Activated CD8-positive, alpha-beta T cell treated with anti-CD3 and anti-CD28 coated beads for 36 hours (primary cell): Measurements from ENCODE around the gene SDHAF1. TPM values are rescaled to one million over a fixed set of nuclear protein-coding genes. Genes with fewer than 3 reads are reported as not detected.

Experiments used
- ATAC-seq: fragments of 200-7000 bp; cut with Tn5 transposase; one replicate; pipeline ENCODE4 v1.10.0; 2021; ENCODE audit warnings: mild to moderate bottlenecking, moderate library complexity
- CTCF ChIA-PET: fragments of 350-600 bp; sonication (Branson Sonifier 250); formaldehyde crosslinking; loops from one replicate; lab custom pipeline; 2021; ENCODE audit warnings: antibody characterized with exemption; lab: Charles Lee
- POLR2A ChIA-PET: fragments of 350-600 bp; sonication (Branson Sonifier 250); formaldehyde crosslinking; loops from one replicate; lab custom pipeline; 2021; ENCODE audit warnings: antibody characterized with exemption; lab: Charles Lee
- DNase-seq: peaks from one replicate; pipeline ENCODE4 v3.0.0-alpha.2; 2020
- H3K27ac Mint-ChIP-seq: one replicate; pipeline ENCODE4 v1.8.0; 2021; ENCODE audit warnings: mild to moderate bottlenecking, mixed read lengths
- H3K27me3 Mint-ChIP-seq: one replicate; pipeline ENCODE4 v1.8.0; 2021; ENCODE audit warnings: mixed read lengths
- H3K36me3 Mint-ChIP-seq: one replicate; pipeline ENCODE4 v1.8.0; 2021; ENCODE audit warnings: low read depth, mixed read lengths
- H3K4me1 Mint-ChIP-seq: one replicate; pipeline ENCODE4 v1.8.0; 2021; ENCODE audit warnings: low read depth, mixed read lengths
- H3K4me3 Mint-ChIP-seq: one replicate; pipeline ENCODE4 v1.8.0; 2021; ENCODE audit warnings: mild to moderate bottlenecking, moderate library complexity, mixed read lengths
- H3K9me3 Mint-ChIP-seq: one replicate; pipeline ENCODE4 v1.8.0; 2021; ENCODE audit warnings: mixed read lengths
- intact Hi-C: fragments of 100-400 bp; cut with micrococcal nuclease; formaldehyde crosslinking; loops from one replicate; pipeline ENCODE4 v1.10.0; 2022
- total RNA-seq, 2 experiments: library from RNA; stranded (reverse); gene quantifications; one replicate each; pipeline ENCODE4 v1.2.3, GENCODE V29; 2021
- TF ChIP-seq, protein P1 (sequence below): fragments of 200-600 bp; IDR thresholded peaks from one replicate; pipeline ENCODE4 v1.8.0; 2022; ENCODE audit warnings: antibody characterized with exemption, mild to moderate bottlenecking

The SDHAF1 gene
- total RNA-seq, 2 experiments from 2014 or later = 22.8 to 24.7 TPM

DNA sequence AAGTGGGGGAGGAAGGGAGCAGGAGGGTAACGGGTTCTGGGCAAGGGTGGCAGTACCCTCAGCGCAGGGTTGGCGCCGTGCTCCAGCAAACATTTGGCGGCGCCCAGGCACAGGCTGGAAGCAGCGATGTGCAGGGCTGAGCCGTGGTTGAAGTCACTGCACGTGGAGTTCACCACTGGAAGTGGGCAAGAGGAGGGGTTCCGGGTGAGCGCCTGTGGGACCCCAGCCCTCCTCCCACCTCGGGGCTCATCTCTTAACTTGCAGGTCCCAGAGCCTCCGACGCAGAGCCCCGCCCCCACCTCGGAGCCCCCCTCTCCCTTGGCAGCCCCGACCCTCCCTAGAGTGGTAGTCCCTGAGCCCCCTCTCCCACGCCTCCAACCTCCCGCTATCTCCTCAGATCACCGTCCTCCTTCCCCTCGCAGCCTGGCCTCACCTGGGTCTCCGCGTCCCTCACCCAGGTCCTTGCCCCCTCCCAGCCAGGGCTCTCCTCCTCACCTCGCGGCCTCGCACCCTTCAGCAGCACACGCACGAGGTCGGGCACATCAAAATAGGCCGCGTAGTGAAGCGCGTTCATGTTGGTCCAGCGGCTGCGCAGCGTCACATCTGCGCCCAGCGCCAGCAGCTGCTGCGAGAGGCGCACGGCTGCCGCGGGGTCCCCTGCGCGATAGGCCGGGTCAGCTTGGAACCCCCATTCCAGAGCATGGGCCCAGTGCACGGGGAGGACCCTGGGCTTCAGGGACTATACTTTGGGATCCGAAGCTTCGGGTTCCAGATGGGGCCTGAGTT lies 31.3 kb downstream of the SDHAF1 start:
- H3K36me3 Mint-ChIP-seq = peaks cover 17% of the 10 kb centered on the region
- DNase-seq (no peak), ATAC-seq (no peak)
- H3K27ac Mint-ChIP-seq = no peak overlapping the region
- no peaks in the 10 kb centered on the region for H3K9me3 Mint-ChIP-seq
- POLR2A ChIA-PET = no interaction called here
- TF ChIP-seq, protein P1, sequence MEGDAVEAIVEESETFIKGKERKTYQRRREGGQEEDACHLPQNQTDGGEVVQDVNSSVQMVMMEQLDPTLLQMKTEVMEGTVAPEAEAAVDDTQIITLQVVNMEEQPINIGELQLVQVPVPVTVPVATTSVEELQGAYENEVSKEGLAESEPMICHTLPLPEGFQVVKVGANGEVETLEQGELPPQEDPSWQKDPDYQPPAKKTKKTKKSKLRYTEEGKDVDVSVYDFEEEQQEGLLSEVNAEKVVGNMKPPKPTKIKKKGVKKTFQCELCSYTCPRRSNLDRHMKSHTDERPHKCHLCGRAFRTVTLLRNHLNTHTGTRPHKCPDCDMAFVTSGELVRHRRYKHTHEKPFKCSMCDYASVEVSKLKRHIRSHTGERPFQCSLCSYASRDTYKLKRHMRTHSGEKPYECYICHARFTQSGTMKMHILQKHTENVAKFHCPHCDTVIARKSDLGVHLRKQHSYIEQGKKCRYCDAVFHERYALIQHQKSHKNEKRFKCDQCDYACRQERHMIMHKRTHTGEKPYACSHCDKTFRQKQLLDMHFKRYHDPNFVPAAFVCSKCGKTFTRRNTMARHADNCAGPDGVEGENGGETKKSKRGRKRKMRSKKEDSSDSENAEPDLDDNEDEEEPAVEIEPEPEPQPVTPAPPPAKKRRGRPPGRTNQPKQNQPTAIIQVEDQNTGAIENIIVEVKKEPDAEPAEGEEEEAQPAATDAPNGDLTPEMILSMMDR = no peak
- no peaks in the 10 kb centered on the region for H3K27me3 Mint-ChIP-seq
- H3K4me1 Mint-ChIP-seq = no peaks in the 10 kb centered on the region
- CTCF ChIA-PET = interaction anchor here (1.1 kb wide), 1 partner anchor 11 kb away, joined by 3 read pairs; no protein-coding TSS in a partner anchor
- intact Hi-C loops = no loop called here
- no peak overlapping the region for H3K4me3 Mint-ChIP-seq

DNA sequence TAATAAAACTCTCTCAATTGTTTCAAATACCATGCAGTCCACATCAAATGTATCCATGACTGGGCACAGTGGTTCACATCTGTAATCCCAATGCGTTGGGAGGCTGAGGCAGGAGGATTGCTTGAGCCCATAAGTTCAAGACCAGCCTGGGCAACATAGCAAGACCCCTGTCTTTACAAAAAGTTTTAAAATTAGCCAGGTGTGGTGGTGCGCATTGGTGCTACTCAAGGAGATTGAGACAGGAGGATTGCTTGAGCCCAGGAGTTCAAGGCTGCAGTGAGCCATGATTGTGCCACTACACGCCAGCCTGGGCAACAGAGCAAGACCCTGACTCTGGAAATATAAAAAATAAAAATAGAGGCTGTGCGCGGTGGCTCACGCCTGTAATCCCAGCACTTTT lies 32.7 kb downstream of the SDHAF1 start:
- no peak for ATAC-seq
- Mint-ChIP-seq H3K27ac (no peak overlapping the region), H3K36me3 (peaks cover 12% of the 10 kb centered on the region), H3K9me3 (no peaks in the 10 kb centered on the region), H3K4me1 (peaks cover 3% of the 10 kb centered on the region), H3K27me3 (peaks cover 2% of the 10 kb centered on the region), H3K4me3 (no peak overlapping the region)
- POLR2A ChIA-PET = no interaction called here
- TF ChIP-seq, protein P1 = no peak
- CTCF ChIA-PET = interaction anchor here (1.1 kb wide), 1 partner anchor 9 kb away, joined by 3 read pairs; no protein-coding TSS in a partner anchor
- intact Hi-C loops = no loop called here
- DNase-seq = no peak

DNA sequence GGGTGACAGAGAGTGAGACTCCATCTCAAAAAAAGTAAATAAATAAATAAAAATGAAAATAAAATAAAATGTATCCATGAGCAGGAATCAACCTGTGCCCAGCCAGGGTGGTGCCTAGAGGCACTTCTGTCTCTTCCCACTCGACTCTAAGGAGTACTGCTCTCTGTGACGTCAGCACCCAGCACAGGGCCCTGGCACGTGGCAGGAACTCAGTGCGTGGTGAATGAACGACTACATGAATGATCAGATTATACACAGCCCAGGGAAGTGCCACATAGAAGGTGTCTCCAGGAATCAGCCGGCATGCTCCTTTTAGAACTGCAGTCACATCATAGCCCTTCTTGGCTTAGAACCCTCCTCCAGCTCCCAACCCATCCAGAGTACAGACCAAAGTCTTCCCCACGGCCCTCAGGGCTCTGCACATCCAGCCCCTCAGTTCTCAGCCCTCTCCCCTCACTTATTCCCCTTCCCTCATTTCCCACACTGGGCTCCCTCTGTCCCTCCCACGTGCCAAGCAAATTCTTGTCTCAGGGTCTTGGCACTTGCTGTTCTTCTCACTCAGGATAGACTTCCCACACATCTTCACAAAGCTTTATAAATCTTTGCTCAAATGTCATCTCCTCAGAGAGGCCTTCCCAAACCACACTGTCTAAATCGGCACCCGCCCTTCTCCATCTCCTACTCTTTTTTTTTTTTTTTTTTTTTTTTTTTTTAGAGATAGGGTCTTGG lies 33.5 kb downstream of the SDHAF1 start:
- Mint-ChIP-seq H3K4me3 (no peak overlapping the region), H3K27me3 (peaks cover 2% of the 10 kb centered on the region), H3K4me1 (peaks cover 4% of the 10 kb centered on the region), H3K9me3 (no peaks in the 10 kb centered on the region), H3K36me3 (peaks cover 7% of the 10 kb centered on the region), H3K27ac (no peak overlapping the region)
- TF ChIP-seq, protein P1 = no peak
- CTCF ChIA-PET = no interaction called here
- DNase-seq (no peak), ATAC-seq (no peak)
- POLR2A ChIA-PET = interaction anchor here (1.0 kb wide), 1 partner anchor 12 kb away, joined by 3 read pairs; no protein-coding TSS in a partner anchor
- intact Hi-C loops = no loop called here

DNA sequence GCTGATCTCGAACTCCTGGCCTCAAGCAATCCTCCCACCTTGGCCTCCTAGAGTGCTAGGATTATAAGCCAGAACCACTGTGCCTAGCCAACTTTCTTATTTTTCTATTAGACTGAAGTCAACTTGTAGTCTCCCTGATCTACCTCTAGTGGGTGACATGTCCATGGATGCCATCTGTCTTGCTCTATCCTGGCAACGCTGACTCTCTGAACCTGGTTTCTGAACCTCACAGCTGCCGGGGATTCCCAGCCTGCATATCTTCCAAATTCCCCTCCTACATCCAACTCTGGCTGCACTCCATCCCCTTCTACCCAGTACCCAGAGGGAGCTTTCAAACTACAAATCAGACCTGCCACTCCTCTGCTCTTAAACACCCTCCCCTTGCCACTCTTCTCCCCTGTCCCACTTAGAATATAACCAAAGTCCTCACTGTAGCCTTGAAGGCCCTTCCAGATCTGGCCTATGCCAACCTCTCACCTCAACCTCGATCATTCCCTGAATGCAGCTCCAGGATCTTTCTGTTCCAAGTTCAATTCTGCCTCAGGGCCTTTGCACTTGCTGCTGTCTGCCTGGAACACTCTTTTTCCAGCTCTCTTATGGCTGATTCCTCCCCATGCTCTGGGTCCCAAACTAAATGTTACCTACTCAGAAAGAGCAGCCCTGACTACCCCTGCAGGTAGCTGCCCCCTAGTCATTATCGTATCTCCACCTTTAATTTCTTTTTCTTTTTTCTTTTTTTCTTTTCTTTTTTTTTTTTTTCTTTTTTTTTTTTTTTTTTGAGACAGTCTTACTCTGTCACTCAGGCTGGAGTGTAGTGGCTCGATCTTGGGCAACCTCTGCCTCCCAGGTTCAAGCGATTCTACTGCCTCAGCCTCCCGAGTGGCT lies 35.5 kb downstream of the SDHAF1 start:
- TF ChIP-seq, protein P1 = no peak
- ChIA-PET CTCF (interaction anchor here (1.1 kb wide), 1 partner anchor 23 kb away, joined by 3 read pairs; the partner anchor contains the start of gene THAP8), POLR2A (interaction anchor here (0.9 to 1.3 kb wide), 2 partner anchors 25 to 31 kb away, joined by 3 to 4 read pairs; no protein-coding TSS in a partner anchor)
- H3K27me3 Mint-ChIP-seq = peaks cover 2% of the 10 kb centered on the region
- H3K27ac Mint-ChIP-seq = no peak overlapping the region
- DNase-seq = no peak
- H3K36me3 Mint-ChIP-seq = peaks cover 15% of the 10 kb centered on the region
- intact Hi-C loops = no loop called here
- peaks cover 11% of the 10 kb centered on the region for H3K4me1 Mint-ChIP-seq
- no peak for ATAC-seq
- H3K9me3 Mint-ChIP-seq = no peaks in the 10 kb centered on the region
- H3K4me3 Mint-ChIP-seq = no peak overlapping the region
